ENCODE data around the gene KDELR3.
A peak's percentile ranks its signal among the peaks of the same experiment; 100 is the strongest.

Gene KDELR3

GRCh38 chr22:38440747-38441350, 27.0 kb upstream of the KDELR3 start:
- DNase-seq (ENCODE audit: low read depth) = no peak

- no peak for DNase-seq (ENCODE audit: low read depth)
Observed at GRCh38 chr22:38441620-38442287, 26.1 kb upstream of the KDELR3 start.

GRCh38 chr22:38442967-38443627, 24.8 kb upstream of the KDELR3 start:
- no peak for DNase-seq (ENCODE audit: low read depth)

- no peak for DNase-seq (ENCODE audit: low read depth)
Observed at GRCh38 chr22:38443628-38444521, 24.0 kb upstream of the KDELR3 start.

- no peak for DNase-seq (ENCODE audit: low read depth)
Observed at GRCh38 chr22:38444783-38445182, 23.1 kb upstream of the KDELR3 start.

- no peak for DNase-seq (ENCODE audit: low read depth)
Observed at GRCh38 chr22:38446018-38446601, 21.8 kb upstream of the KDELR3 start.

- DNase-seq (ENCODE audit: low read depth) = no peak
Observed at GRCh38 chr22:38448945-38449745, 18.8 kb upstream of the KDELR3 start.

- DNase-seq (ENCODE audit: low read depth) = no peak
Observed at GRCh38 chr22:38449776-38450175, 18.1 kb upstream of the KDELR3 start.

GRCh38 chr22:38450234-38450797, 17.6 kb upstream of the KDELR3 start:
- no peak for DNase-seq (ENCODE audit: low read depth)

GRCh38 chr22:38451404-38451803, 16.5 kb upstream of the KDELR3 start:
- no peak for DNase-seq (ENCODE audit: low read depth)

GRCh38 chr22:38451864-38452263, 16.0 kb upstream of the KDELR3 start:
- no peak for DNase-seq (ENCODE audit: low read depth)

GRCh38 chr22:38452373-38453065, 15.4 kb upstream of the KDELR3 start:
- DNase-seq (ENCODE audit: low read depth) = peak; percentile 21

- DNase-seq (ENCODE audit: low read depth) = no peak
Observed at GRCh38 chr22:38453066-38453672, 14.7 kb upstream of the KDELR3 start.

GRCh38 chr22:38453996-38454352, 13.9 kb upstream of the KDELR3 start:
- DNase-seq (ENCODE audit: low read depth) = no peak

GRCh38 chr22:38454353-38455075, 13.4 kb upstream of the KDELR3 start:
- no peak for DNase-seq (ENCODE audit: low read depth)

GRCh38 chr22:38455076-38455529, 12.8 kb upstream of the KDELR3 start, which contains the start of gene KCNJ4:
Gene KCNJ4 (minus strand): TSS chr22:38455199. CDS start chr22:38428132, 27,067 bp downstream.
- no peak for DNase-seq (ENCODE audit: low read depth)

- no peak for DNase-seq (ENCODE audit: low read depth)
Observed at GRCh38 chr22:38455530-38456271, 12.2 kb upstream of the KDELR3 start.

GRCh38 chr22:38456272-38456835, 11.5 kb upstream of the KDELR3 start:
- no peak for DNase-seq (ENCODE audit: low read depth)

All from fibroblast of gingiva (primary cell).